Astrocyte (in vitro differentiated cells and primary cell): ENCODE results near the gene CCDC200. TPM values are rescaled to one million over a fixed set of nuclear protein-coding genes. Genes with fewer than 3 reads are reported as not detected.

Experiments
- DNase-seq: peaks from one replicate; pipeline ENCODE4 v3.0.0-alpha.2; 2010; ENCODE audit warnings: low read depth
- FAIRE-seq: peaks from 2 replicates; lab custom pipeline; 2011; peaks lifted over from hg19 to GRCh38; lab: Jason Lieb, UNC
- H2AFZ ChIP-seq: 2 replicates; pipeline ENCODE4 v1.6.0; 2012; ENCODE audit warnings: low read depth, low read length, inconsistent platforms
- H3K27ac ChIP-seq: 2 replicates; pipeline ENCODE4 v1.5.1; 2011; ENCODE audit warnings: low read depth, low read length, inconsistent platforms
- H3K27me3 ChIP-seq: 2 replicates; pipeline ENCODE4 v1.6.0; 2011; ENCODE audit warnings: low read length, inconsistent platforms; ENCODE audit not compliant: insufficient read depth
- H3K36me3 ChIP-seq: 2 replicates; pipeline ENCODE4 v1.5.1; 2011; ENCODE audit warnings: low read length, inconsistent platforms; ENCODE audit not compliant: insufficient read depth
- H3K4me1 ChIP-seq: 2 replicates; pipeline ENCODE4 v1.5.1; 2011; ENCODE audit warnings: low read length, inconsistent platforms; ENCODE audit not compliant: insufficient read depth
- H3K4me2 ChIP-seq: 2 replicates; pipeline ENCODE4 v1.6.0; 2012; ENCODE audit warnings: low read length, inconsistent platforms
- H3K4me3 ChIP-seq: 2 replicates; pipeline ENCODE4 v1.5.1; 2011; ENCODE audit warnings: low read depth, mild to moderate bottlenecking, low read length, inconsistent platforms; ENCODE audit not compliant: insufficient read depth
- H3K79me2 ChIP-seq: 2 replicates; pipeline ENCODE4 v1.6.0; 2012; ENCODE audit warnings: mild to moderate bottlenecking, low read length, inconsistent platforms; ENCODE audit not compliant: insufficient read depth
- H3K9ac ChIP-seq: 2 replicates; pipeline ENCODE4 v1.6.0; 2012; ENCODE audit warnings: mild to moderate bottlenecking, low read length, inconsistent platforms
- H3K9me3 ChIP-seq: 2 replicates; pipeline ENCODE4 v1.5.1; 2012; ENCODE audit warnings: low read depth, mild to moderate bottlenecking, low read length, inconsistent platforms; ENCODE audit not compliant: insufficient read depth
- H4K20me1 ChIP-seq: 2 replicates; pipeline ENCODE4 v1.6.0; 2012; ENCODE audit warnings: low read length, inconsistent platforms; ENCODE audit not compliant: insufficient read depth
- H3K27ac Mint-ChIP-seq: one replicate; pipeline ENCODE4 v1.8.0; 2021; ENCODE audit warnings: mild to moderate bottlenecking, mixed read lengths; ENCODE audit not compliant: unreplicated experiment
- H3K27me3 Mint-ChIP-seq: one replicate; pipeline ENCODE4 v1.8.0; 2021; ENCODE audit warnings: low read depth, mixed read lengths; ENCODE audit not compliant: unreplicated experiment
- H3K36me3 Mint-ChIP-seq: one replicate; pipeline ENCODE4 v1.8.0; 2021; ENCODE audit warnings: low read depth, mixed read lengths; ENCODE audit not compliant: unreplicated experiment
- H3K4me1 Mint-ChIP-seq: one replicate; pipeline ENCODE4 v1.8.0; 2021; ENCODE audit warnings: low read depth, mixed read lengths; ENCODE audit not compliant: unreplicated experiment
- H3K4me3 Mint-ChIP-seq: one replicate; pipeline ENCODE4 v1.8.0; 2021; ENCODE audit warnings: mild to moderate bottlenecking, moderate library complexity, mixed read lengths; ENCODE audit not compliant: unreplicated experiment
- H3K9me3 Mint-ChIP-seq: one replicate; pipeline ENCODE4 v1.8.0; 2021; ENCODE audit warnings: mild to moderate bottlenecking, mixed read lengths; ENCODE audit not compliant: unreplicated experiment
- EZH2 ChIP-seq: IDR thresholded peaks from 2 replicates; pipeline ENCODE4 v1.6.1; 2012; ENCODE audit warnings: mild to moderate bottlenecking, low read length, inconsistent platforms; ENCODE audit not compliant: insufficient read depth
- total RNA-seq: library from RNA; stranded (reverse); gene quantifications from 2 replicates; pipeline ENCODE4 v1.2.1, GENCODE V29; 2021
- TF ChIP-seq, protein P1 (sequence below): IDR thresholded peaks from 2 replicates; pipeline ENCODE4 v1.5.1; 2011; ENCODE audit warnings: low read depth, mild to moderate bottlenecking, inconsistent platforms, low read length, moderate library complexity; ENCODE audit not compliant: insufficient read depth

The CCDC200 gene
- total RNA-seq, 1 donor from 2014 or later = not detected

DNA sequence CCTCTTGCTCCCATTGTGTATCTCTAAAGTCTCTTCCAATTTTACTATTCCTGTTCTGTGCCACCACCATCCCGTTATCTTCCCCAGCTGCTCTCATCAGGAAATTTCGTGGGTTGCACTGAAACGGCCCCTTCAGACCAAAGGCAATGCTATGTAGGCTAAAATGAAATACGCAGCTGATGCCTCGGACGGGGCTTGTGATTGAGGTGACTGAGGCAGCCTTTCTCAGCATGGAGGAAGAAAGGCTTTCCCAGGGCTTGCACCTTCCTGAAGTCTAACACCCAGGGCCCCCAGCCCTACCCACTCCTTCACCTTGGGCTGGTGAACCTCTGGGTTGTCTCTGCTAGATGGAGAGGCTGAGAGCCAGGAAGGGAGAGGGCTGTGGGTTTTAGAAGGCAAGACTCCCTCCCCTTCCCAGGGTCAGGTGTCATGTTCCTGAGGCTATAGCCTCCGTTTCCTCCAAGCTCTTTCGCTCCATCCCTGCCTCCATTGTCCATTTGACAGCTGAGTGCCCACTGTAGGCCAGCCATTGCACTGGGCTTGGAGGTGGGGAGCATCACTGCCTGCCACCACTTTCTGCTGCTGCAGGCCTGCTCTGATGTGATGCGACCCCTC lies 7.8 kb downstream of the CCDC200 start:
- Histone ChIP-seq H3K4me2 (no peak overlapping the region), H2AFZ (no peak overlapping the region), H3K9me3 (no peaks in the 10 kb centered on the region), H4K20me1 (peaks cover 18% of the 10 kb centered on the region), H3K27me3 (no peaks in the 10 kb centered on the region), H3K79me2 (no peaks in the 10 kb centered on the region), H3K27ac (no peak overlapping the region), H3K9ac (no peak overlapping the region), H3K4me3 (no peak overlapping the region), H3K36me3 (peaks cover 20% of the 10 kb centered on the region), H3K4me1 (no peaks in the 10 kb centered on the region)
- DNase-seq (no peak), FAIRE-seq (no peak)
- Mint-ChIP-seq H3K27me3 (no peaks in the 10 kb centered on the region), H3K9me3 (no peaks in the 10 kb centered on the region), H3K4me1 (no peaks in the 10 kb centered on the region), H3K36me3 (peaks cover 36% of the 10 kb centered on the region), H3K4me3 (no peak overlapping the region), H3K27ac (no peak overlapping the region)
- TF ChIP-seq EZH2 = no peak
- TF ChIP-seq, protein P1, sequence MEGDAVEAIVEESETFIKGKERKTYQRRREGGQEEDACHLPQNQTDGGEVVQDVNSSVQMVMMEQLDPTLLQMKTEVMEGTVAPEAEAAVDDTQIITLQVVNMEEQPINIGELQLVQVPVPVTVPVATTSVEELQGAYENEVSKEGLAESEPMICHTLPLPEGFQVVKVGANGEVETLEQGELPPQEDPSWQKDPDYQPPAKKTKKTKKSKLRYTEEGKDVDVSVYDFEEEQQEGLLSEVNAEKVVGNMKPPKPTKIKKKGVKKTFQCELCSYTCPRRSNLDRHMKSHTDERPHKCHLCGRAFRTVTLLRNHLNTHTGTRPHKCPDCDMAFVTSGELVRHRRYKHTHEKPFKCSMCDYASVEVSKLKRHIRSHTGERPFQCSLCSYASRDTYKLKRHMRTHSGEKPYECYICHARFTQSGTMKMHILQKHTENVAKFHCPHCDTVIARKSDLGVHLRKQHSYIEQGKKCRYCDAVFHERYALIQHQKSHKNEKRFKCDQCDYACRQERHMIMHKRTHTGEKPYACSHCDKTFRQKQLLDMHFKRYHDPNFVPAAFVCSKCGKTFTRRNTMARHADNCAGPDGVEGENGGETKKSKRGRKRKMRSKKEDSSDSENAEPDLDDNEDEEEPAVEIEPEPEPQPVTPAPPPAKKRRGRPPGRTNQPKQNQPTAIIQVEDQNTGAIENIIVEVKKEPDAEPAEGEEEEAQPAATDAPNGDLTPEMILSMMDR = no peak

DNA sequence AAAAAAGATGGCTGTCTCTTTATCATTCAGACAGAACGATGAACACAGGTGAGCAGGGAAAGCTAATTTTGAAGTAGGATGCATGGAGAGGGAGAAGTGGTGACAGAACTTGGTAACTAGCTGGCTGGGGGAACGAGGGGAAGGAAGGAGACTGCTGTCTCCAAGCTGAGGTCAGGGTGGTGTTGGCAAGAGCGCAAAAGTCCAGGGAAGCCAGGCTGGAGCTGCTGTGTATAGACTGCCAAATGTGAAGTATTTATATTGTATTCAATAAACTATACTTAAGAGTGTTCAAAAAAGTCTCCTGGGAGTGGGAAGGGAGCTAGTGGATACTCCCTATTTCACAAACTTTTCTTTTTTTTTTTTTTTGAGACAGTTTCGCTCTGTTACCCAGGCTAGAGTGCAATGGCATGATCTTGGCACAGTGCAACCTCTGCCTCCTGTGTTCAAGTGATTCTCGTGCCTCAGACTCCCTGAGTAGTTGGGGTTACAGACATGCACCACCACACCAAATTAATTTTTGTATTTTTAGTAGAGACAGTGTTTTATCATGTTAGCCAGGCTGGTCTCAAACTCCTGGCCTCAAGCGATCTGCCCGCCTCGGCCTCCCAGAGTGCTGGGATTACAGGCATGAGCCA lies 8.6 kb downstream of the CCDC200 start:
- H3K4me2 ChIP-seq = no peak overlapping the region
- peaks cover 37% of the 10 kb centered on the region for H3K36me3 Mint-ChIP-seq
- peaks cover 22% of the 10 kb centered on the region for H3K36me3 ChIP-seq
- no peak overlapping the region for H3K27ac ChIP-seq
- H3K27me3 ChIP-seq = no peaks in the 10 kb centered on the region
- no peak overlapping the region for H3K4me3 ChIP-seq
- no peak for FAIRE-seq
- no peaks in the 10 kb centered on the region for H3K27me3 Mint-ChIP-seq
- H3K27ac Mint-ChIP-seq = no peak overlapping the region
- no peak overlapping the region for H3K4me3 Mint-ChIP-seq
- H3K9me3 ChIP-seq = no peaks in the 10 kb centered on the region
- H4K20me1 ChIP-seq = peaks cover 23% of the 10 kb centered on the region
- no peaks in the 10 kb centered on the region for H3K79me2 ChIP-seq
- H3K9me3 Mint-ChIP-seq = no peaks in the 10 kb centered on the region
- no peaks in the 10 kb centered on the region for H3K4me1 Mint-ChIP-seq
- H3K9ac ChIP-seq = no peak overlapping the region
- no peak for TF ChIP-seq EZH2
- TF ChIP-seq, protein P1 = no peak
- H2AFZ ChIP-seq = no peak overlapping the region
- H3K4me1 ChIP-seq = no peaks in the 10 kb centered on the region
- no peak for DNase-seq

DNA sequence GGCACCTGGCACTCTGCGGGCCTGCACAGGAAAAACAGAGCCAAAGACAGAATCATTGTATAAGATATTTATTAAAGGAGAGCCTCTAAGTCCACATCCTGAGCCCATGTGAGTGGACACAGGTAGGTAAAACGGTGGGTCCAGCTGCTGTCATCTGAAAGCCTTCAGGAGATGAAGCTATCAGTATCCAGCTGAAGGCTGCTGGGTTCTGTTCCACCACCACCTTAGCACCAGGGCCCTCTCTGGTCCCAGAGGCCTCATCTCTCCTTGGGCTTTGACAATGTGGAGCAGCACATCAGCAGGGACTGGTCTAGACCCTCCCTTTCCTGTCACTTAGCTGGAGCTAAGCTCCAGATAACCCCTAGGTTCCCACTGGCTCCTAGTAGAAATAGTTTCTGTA lies 9.4 kb downstream of the CCDC200 start:
- Mint-ChIP-seq H3K27me3 (no peaks in the 10 kb centered on the region), H3K9me3 (no peaks in the 10 kb centered on the region), H3K4me3 (no peak overlapping the region), H3K4me1 (no peaks in the 10 kb centered on the region), H3K27ac (no peak overlapping the region), H3K36me3 (peaks cover 30% of the 10 kb centered on the region)
- no peak overlapping the region for H3K27ac ChIP-seq
- H3K4me2 ChIP-seq = no peak overlapping the region
- H3K36me3 ChIP-seq = peaks cover 27% of the 10 kb centered on the region
- no peaks in the 10 kb centered on the region for H3K79me2 ChIP-seq
- H4K20me1 ChIP-seq = peaks cover 16% of the 10 kb centered on the region
- TF ChIP-seq EZH2 = no peak
- TF ChIP-seq, protein P1 = no peak
- no peaks in the 10 kb centered on the region for H3K9me3 ChIP-seq
- H3K4me1 ChIP-seq = no peaks in the 10 kb centered on the region
- FAIRE-seq = no peak
- no peaks in the 10 kb centered on the region for H3K27me3 ChIP-seq
- no peak overlapping the region for H3K9ac ChIP-seq
- H3K4me3 ChIP-seq = no peak overlapping the region
- no peak for DNase-seq
- no peak overlapping the region for H2AFZ ChIP-seq
